Islet precursor cell (in vitro differentiated cells): Measurements from ENCODE around the gene USP20.

Experiments
- DNase-seq: peaks from one replicate; pipeline ENCODE4 v3.0.0-alpha.2; 2018

USP20 gene

GRCh38 chr9:129823935-129824601 lies 11.2 kb upstream of the USP20 start, which contains the start of gene TOR1A:
TOR1A (minus strand) TSS chr9:129824136; CDS start chr9:129824085, 51 bp downstream.
- DNase-seq, result peak; percentile 97

GRCh38 chr9:129826344-129826743 lies 8.9 kb upstream of the USP20 start:
- DNase-seq, result no peak

- DNase-seq, result no peak
Observed at GRCh38 chr9:129826759-129827158, 8.5 kb upstream of the USP20 start.

- no peak for DNase-seq
Observed at GRCh38 chr9:129828051-129828450, 7.2 kb upstream of the USP20 start.

GRCh38 chr9:129828969-129829368 lies 6.3 kb upstream of the USP20 start:
- no peak for DNase-seq

GRCh38 chr9:129832982-129833381 lies 2.3 kb upstream of the USP20 start:
- no peak for DNase-seq

- no peak for DNase-seq
Observed at GRCh38 chr9:129834489-129835127, 650 bp upstream of the USP20 start.

GRCh38 chr9:129835860-129836223 lies 584 bp downstream of the USP20 start:
- peak; percentile 61 for DNase-seq

- DNase-seq, result no peak
Observed at GRCh38 chr9:129836311-129837007, 1.2 kb downstream of the USP20 start.

- DNase-seq, result peak; percentile 76
Observed at GRCh38 chr9:129838707-129839259, 3.5 kb downstream of the USP20 start.

- DNase-seq, result no peak
Observed at GRCh38 chr9:129839324-129840023, 4.2 kb downstream of the USP20 start.

- DNase-seq, result no peak
Observed at GRCh38 chr9:129840034-129840433, 4.8 kb downstream of the USP20 start.

- DNase-seq, result no peak
Observed at GRCh38 chr9:129841071-129841470, 5.8 kb downstream of the USP20 start.

- DNase-seq, result no peak
Observed at GRCh38 chr9:129845373-129845772, 10.1 kb downstream of the USP20 start.

GRCh38 chr9:129848712-129849441 lies 13.6 kb downstream of the USP20 start:
- DNase-seq, result no peak

GRCh38 chr9:129849901-129850300 lies 14.6 kb downstream of the USP20 start:
- DNase-seq, result no peak

GRCh38 chr9:129850821-129851550 lies 15.7 kb downstream of the USP20 start:
- no peak for DNase-seq

GRCh38 chr9:129851821-129852220 lies 16.6 kb downstream of the USP20 start:
- DNase-seq, result no peak

GRCh38 chr9:129852579-129852978 lies 17.3 kb downstream of the USP20 start:
- peak; percentile 95 for DNase-seq

GRCh38 chr9:129853614-129854013 lies 18.4 kb downstream of the USP20 start:
- no peak for DNase-seq

GRCh38 chr9:129854588-129855110 lies 19.4 kb downstream of the USP20 start:
- DNase-seq, result no peak
